GM12875 (cell line): Measurements from ENCODE around the gene RASGRF2.
A peak's percentile ranks its signal among the peaks of the same experiment; 100 is the strongest.

ENCODE experiments used
- H3K4me3 ChIP-seq: one replicate; pipeline ENCODE4 v1.5.1; 2011; ENCODE audit warnings: low read depth, low read length, control low read depth
- TF ChIP-seq, protein P1 (sequence below): IDR thresholded peaks from 2 replicates; pipeline ENCODE4 v1.5.1; 2011; ENCODE audit warnings: low read depth, mild to moderate bottlenecking, control low read depth, inconsistent platforms, low read length, moderate library complexity, borderline replicate concordance; ENCODE audit not compliant: insufficient read depth

The RASGRF2 gene

DNA sequence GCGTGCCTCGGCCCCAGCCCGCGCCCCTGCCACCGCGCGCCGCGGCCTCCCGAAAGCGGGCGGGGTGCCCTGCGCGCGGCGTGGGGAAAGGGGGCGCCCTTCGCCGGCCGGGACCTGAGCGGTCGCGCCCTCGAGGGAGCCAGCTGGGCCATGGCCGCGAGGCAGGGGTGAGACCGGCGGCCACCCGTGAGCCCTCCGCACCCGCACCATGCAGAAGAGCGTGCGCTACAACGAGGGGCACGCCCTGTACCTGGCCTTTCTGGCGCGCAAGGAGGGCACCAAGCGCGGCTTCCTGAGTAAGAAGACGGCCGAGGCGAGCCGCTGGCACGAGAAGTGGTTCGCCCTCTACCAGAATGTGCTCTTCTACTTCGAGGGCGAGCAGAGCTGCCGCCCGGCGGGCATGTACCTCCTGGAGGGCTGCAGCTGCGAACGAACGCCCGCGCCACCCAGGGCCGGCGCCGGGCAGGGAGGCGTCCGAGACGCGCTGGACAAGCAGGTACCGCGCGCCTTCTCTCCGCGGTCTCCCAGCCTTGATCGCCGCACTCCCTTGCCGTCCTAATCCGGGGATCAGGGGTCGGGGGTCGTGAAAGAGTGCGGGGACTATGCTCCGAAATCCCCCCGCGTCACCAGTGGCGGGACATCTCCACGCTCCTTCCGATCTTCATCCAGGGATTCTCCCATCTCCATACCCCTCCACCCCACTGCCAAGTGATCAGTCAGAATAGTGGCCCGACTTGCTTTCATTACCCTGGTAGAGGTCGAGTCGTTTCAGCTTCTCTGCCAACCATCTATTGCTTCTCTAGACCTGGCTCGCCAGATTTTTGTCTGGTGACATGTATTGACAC is 590 bp downstream of the RASGRF2 start:
- no peak overlapping the region for H3K4me3 ChIP-seq

GRCh38 chr5:80961376-80962281 is 1.5 kb downstream of the RASGRF2 start:
- H3K4me3 ChIP-seq: no peak overlapping the region
- TF ChIP-seq, protein P1, sequence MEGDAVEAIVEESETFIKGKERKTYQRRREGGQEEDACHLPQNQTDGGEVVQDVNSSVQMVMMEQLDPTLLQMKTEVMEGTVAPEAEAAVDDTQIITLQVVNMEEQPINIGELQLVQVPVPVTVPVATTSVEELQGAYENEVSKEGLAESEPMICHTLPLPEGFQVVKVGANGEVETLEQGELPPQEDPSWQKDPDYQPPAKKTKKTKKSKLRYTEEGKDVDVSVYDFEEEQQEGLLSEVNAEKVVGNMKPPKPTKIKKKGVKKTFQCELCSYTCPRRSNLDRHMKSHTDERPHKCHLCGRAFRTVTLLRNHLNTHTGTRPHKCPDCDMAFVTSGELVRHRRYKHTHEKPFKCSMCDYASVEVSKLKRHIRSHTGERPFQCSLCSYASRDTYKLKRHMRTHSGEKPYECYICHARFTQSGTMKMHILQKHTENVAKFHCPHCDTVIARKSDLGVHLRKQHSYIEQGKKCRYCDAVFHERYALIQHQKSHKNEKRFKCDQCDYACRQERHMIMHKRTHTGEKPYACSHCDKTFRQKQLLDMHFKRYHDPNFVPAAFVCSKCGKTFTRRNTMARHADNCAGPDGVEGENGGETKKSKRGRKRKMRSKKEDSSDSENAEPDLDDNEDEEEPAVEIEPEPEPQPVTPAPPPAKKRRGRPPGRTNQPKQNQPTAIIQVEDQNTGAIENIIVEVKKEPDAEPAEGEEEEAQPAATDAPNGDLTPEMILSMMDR: no peak

More for the DNA sequence above, 590 bp downstream of the RASGRF2 start:
- TF ChIP-seq, protein P1: 0 out of 2 replicates have a peak, but pooled peaks have one; percentile 8

GRCh38 chr5:80962630-80963520 is 2.7 kb downstream of the RASGRF2 start:
- H3K4me3 ChIP-seq: no peak overlapping the region
- TF ChIP-seq, protein P1: no peak

GRCh38 chr5:80963521-80963895 is 3.3 kb downstream of the RASGRF2 start:
- H3K4me3 ChIP-seq: no peak overlapping the region
- TF ChIP-seq, protein P1: no peak

DNA sequence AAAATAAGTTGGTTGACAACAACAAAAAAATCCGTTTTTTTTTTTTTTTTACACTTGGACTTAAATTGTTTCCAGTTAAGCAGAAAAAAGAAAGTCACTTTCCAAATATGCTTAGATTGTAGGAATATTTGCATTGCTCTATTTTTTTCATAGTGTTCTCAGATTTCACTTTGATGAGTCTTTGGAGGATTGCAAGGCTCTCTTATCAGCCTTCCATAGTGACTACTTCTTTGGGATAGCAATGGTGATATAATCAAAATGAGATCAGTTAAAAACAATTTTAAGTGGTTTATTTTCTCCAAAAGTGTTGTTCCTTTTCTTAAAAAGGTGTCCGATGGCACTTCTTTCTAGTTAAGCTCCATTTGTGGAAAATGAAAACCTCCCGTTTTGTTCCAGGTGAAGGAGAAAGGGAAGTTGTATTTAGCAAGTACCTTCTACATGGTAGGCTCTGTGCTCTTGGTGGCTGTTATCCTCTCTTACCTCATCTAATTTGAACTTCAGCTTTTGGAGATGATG is 3.9 kb downstream of the RASGRF2 start:
- TF ChIP-seq, protein P1: no peak
- no peak overlapping the region for H3K4me3 ChIP-seq

DNA sequence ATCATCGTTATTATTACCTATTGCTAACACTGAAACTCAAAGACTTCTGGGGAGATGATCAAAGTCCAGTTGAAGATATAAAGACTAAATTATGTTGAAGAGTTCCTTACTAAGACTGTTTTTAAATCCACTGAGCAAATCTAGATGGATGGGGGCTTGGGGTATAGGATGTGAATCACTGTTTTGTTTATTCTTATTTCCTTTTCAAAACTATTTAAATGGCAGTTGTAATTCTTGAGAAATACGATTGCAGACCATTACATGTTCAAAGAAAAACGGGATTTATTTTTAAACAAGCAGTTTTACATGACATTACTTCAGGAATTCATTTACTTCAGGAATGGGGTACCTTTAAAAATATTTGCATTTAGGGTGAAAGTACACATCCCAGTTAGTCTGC is 4.3 kb downstream of the RASGRF2 start:
- TF ChIP-seq, protein P1: no peak

More for the DNA sequence above, 4.3 kb downstream of the RASGRF2 start:
- H3K4me3 ChIP-seq: no peak overlapping the region
